Liver (tissue), 9 donors: Measurements from ENCODE around the gene MED22. TPM values are rescaled to one million over a fixed set of nuclear protein-coding genes. Genes with fewer than 3 reads are reported as not detected.

ENCODE experiments used
- DNase-seq: peaks from one replicate; pipeline ENCODE4 v3.0.0-alpha.2; 2017; ENCODE audit warnings: low spot score
- H3K27ac ChIP-seq, 2 donors: one replicate each; pipeline ENCODE4 v1.7.0; 2013; ENCODE audit warnings: inconsistent platforms in 2 of 2, low read length in 2 of 2, control low read depth in 1 of 2, low read depth in 1 of 2, mild to moderate bottlenecking in 1 of 2
- H3K27me3 ChIP-seq, 4 donors: one replicate each; pipeline versions ENCODE4 v1.6.1 to v1.7.0; 2013; ENCODE audit warnings: low read length in 3 of 4, inconsistent platforms in 1 of 4, mild to moderate bottlenecking in 1 of 4, moderate library complexity in 1 of 4; ENCODE audit not compliant: control insufficient read depth in 4 of 4, insufficient read depth in 4 of 4
- H3K36me3 ChIP-seq, 4 donors: one replicate each; pipeline versions ENCODE4 v1.6.1 to v1.7.0; 2013; ENCODE audit warnings: low read length in 3 of 4, mild to moderate bottlenecking in 3 of 4, low read depth in 1 of 4, moderate library complexity in 1 of 4; ENCODE audit not compliant: control insufficient read depth in 4 of 4, insufficient read depth in 3 of 4
- H3K4me1 ChIP-seq, 4 donors: one replicate each; pipeline versions ENCODE4 v1.6.1 to v1.7.0; 2013; ENCODE audit warnings: low read length in 3 of 4, mild to moderate bottlenecking in 3 of 4, moderate library complexity in 1 of 4; ENCODE audit not compliant: control insufficient read depth in 4 of 4, insufficient read depth in 4 of 4
- H3K4me3 ChIP-seq, 3 donors: one replicate each; pipeline versions ENCODE4 v1.6.1 to v1.7.0; 2013; ENCODE audit warnings: low read length in 3 of 3, control low read depth in 1 of 3, low read depth in 1 of 3, mild to moderate bottlenecking in 1 of 3
- H3K9ac ChIP-seq, 2 donors: one replicate each; pipeline ENCODE4 v1.7.0; 2013; ENCODE audit warnings: low read length in 2 of 2, mild to moderate bottlenecking in 2 of 2, moderate library complexity in 2 of 2, control low read depth in 1 of 2, low read depth in 1 of 2
- H3K9me3 ChIP-seq, 4 donors: one replicate each; pipeline versions ENCODE4 v1.6.1 to v1.7.0; 2013; ENCODE audit warnings: low read length in 3 of 4; ENCODE audit not compliant: control insufficient read depth in 4 of 4
- ATF3 ChIP-seq: IDR thresholded peaks from 2 replicates; pipeline ENCODE4 v1.6.1; 2016; ENCODE audit warnings: antibody characterized with exemption
- CTCF ChIP-seq: fragments of 150-350 bp; IDR thresholded peaks from 2 replicates; pipeline ENCODE4 v1.5.1; 2017; ENCODE audit warnings: improper control_type of control experiment, low read depth, low read length; ENCODE audit not compliant: missing input control
- EGR1 ChIP-seq, 2 donors: IDR thresholded peaks; 2 replicates each; pipeline ENCODE4 v1.6.1; 2016 to 2018; ENCODE audit warnings: antibody characterized with exemption in 2 of 2, low read depth in 2 of 2
- FOXA1 ChIP-seq: IDR thresholded peaks from 2 replicates; pipeline ENCODE4 v1.6.1; 2016; ENCODE audit warnings: antibody characterized with exemption
- GABPA ChIP-seq, 2 donors: IDR thresholded peaks in 1 of 2; conservative IDR thresholded peaks in 1 of 2; 2 replicates each; pipeline ENCODE4 v1.6.1; 2016; ENCODE audit warnings: antibody characterized with exemption in 2 of 2, mild to moderate bottlenecking in 1 of 2, moderate library complexity in 1 of 2
- HNF4A ChIP-seq, 2 donors: conservative IDR thresholded peaks; 2 replicates each; pipeline ENCODE4 v1.6.1; 2016; ENCODE audit warnings: antibody characterized with exemption in 2 of 2, mild to moderate bottlenecking in 2 of 2
- HNF4G ChIP-seq: IDR thresholded peaks from 2 replicates; pipeline ENCODE4 v1.6.1; 2016; ENCODE audit warnings: antibody characterized with exemption
- JUND ChIP-seq, 2 donors: IDR thresholded peaks; 2 replicates each; pipeline ENCODE4 v1.6.1; 2016; ENCODE audit warnings: antibody characterized with exemption in 2 of 2
- NR2F2 ChIP-seq: IDR thresholded peaks from 2 replicates; pipeline ENCODE4 v1.6.1; 2016; ENCODE audit warnings: antibody characterized with exemption
- REST ChIP-seq: IDR thresholded peaks from 2 replicates; pipeline ENCODE4 v1.6.1; 2016; ENCODE audit warnings: antibody characterized with exemption, mild to moderate bottlenecking
- RXRA ChIP-seq, 2 donors: IDR thresholded peaks; 2 replicates each; pipeline ENCODE4 v1.6.1; 2017 to 2018; ENCODE audit warnings: antibody characterized with exemption in 2 of 2, mild to moderate bottlenecking in 1 of 2
- SP1 ChIP-seq: IDR thresholded peaks from 2 replicates; pipeline ENCODE4 v1.6.1; 2018; ENCODE audit warnings: antibody characterized with exemption, mild to moderate bottlenecking
- TAF1 ChIP-seq: conservative IDR thresholded peaks from 2 replicates; pipeline ENCODE4 v1.6.1; 2016; ENCODE audit warnings: antibody characterized with exemption, mild to moderate bottlenecking
- YY1 ChIP-seq: IDR thresholded peaks from 2 replicates; pipeline ENCODE4 v1.6.1; 2016; ENCODE audit warnings: antibody characterized with exemption, mild to moderate bottlenecking
- ZBTB33 ChIP-seq: IDR thresholded peaks from 2 replicates; pipeline ENCODE4 v1.6.1; 2016; ENCODE audit warnings: antibody characterized with exemption
- WGBS: extraction: QIAGEN DNeasy Blood & Tissue Kit; methylation state at CpG from one replicate; pipeline ENCODE4 v1.1.7; 2013; 5-methylcytosine and 5-hydroxymethylcytosine counted together
- polyA plus RNA-seq, 2 donors: library from polyadenylated mRNA; stranded (reverse) in 1 of 2; unstranded in 1 of 2; fragments of 200-250 nt in 1 of 2; fragments of >200 nt in 1 of 2; fragmentation: Nextera tagmentation in 1 of 2; extraction: Ambion mirVana in 1 of 2; gene quantifications; one replicate each; pipeline versions ENCODE4 v1.2.1 to v1.2.3, GENCODE V29; 2013 to 2015
- total RNA-seq, 2 donors: library from RNA; depleted of rRNA; stranded (reverse); fragments of >200 nt; gene quantifications; one replicate each; pipeline ENCODE4 v1.2.3, GENCODE V29; 2014
- donor health status: healthy.
- donor health status: healthy.
- donor health status: healthy.
- donor health status: healthy.
- donor health status: healthy.

MED22 gene
- total and polyA plus RNA-seq, 4 donors, result 3.1 to 10.3 (median 9.9) TPM

GRCh38 chr9:133383438-133383837 is 35.5 kb upstream of the MED22 start:
- H3K4me3 ChIP-seq, result no peak overlapping the region

More at GRCh38 chr9:133383438-133383837, 35.5 kb upstream of the MED22 start:
- no peaks in the 10 kb centered on the region for H3K9me3 ChIP-seq
- WGBS, result 94% methylated on average over 3 of the region's 3 CpGs
- TF ChIP-seq TAF1 (no peak), FOXA1 (no peak), CTCF (no peak), HNF4A (conservative IDR thresholded peaks at IDR 0.05) (no peak), HNF4G (no peak), JUND (IDR thresholded peaks at IDR 0.05) (no peak), EGR1 (IDR thresholded peaks at IDR 0.05; ENCODE audit: low read depth in 2 of 2) (no peak), SP1 (no peak), ZBTB33 (no peak), NR2F2 (no peak), ATF3 (no peak), YY1 (no peak), GABPA (IDR thresholded peaks at IDR 0.05 in 1 of 2, conservative IDR thresholded peaks at IDR 0.05 in 1 of 2) (no peak), RXRA (IDR thresholded peaks at IDR 0.05) (no peak), REST (no peak)
- no peak for DNase-seq
- H3K4me1 ChIP-seq, result no peaks in the 10 kb centered on the region
- no peaks in the 10 kb centered on the region for H3K27me3 ChIP-seq
- H3K36me3 ChIP-seq, result no peaks in the 10 kb centered on the region
- H3K27ac ChIP-seq, result no peak overlapping the region
- no peak overlapping the region for H3K9ac ChIP-seq
